Loucy (cell line): ENCODE measurements around the gene CCDC191.

Source experiments
- H2AFZ ChIP-seq: fragments of 200-600 bp; sonication (generic); 2 replicates; pipeline ENCODE4 v1.6.0; 2016; ENCODE audit warnings: antibody characterized with exemption, mild to moderate bottlenecking, low read length, moderate library complexity
- H3F3A ChIP-seq: fragments of 200-600 bp; 2 replicates; pipeline ENCODE4 v1.6.0; 2016; ENCODE audit warnings: antibody characterized with exemption, low read depth, mild to moderate bottlenecking
- H3K27me3 ChIP-seq: fragments of 200-600 bp; sonication (generic); 2 replicates; pipeline ENCODE4 v1.6.1; 2014; ENCODE audit warnings: low read length, mild to moderate bottlenecking; ENCODE audit not compliant: insufficient read depth, poor library complexity, severe bottlenecking
- H3K36me3 ChIP-seq: fragments of 200-600 bp; sonication (generic); 2 replicates; pipeline ENCODE4 v1.6.1; 2016; ENCODE audit warnings: low read length; ENCODE audit not compliant: insufficient read depth
- H3K4me1 ChIP-seq: fragments of 200-600 bp; sonication (generic); 2 replicates; pipeline ENCODE4 v1.5.1; 2014; ENCODE audit warnings: low read length, mild to moderate bottlenecking; ENCODE audit not compliant: insufficient read depth, poor library complexity, severe bottlenecking
- H3K4me2 ChIP-seq: fragments of 200-600 bp; sonication (generic); 2 replicates; pipeline ENCODE4 v1.6.0; 2014; ENCODE audit warnings: antibody characterized with exemption, low read length, low read depth, mild to moderate bottlenecking; ENCODE audit not compliant: poor library complexity, severe bottlenecking
- H3K4me3 ChIP-seq: fragments of 200-600 bp; sonication (generic); 2 replicates; pipeline ENCODE4 v1.5.1; 2014; ENCODE audit warnings: low read length, mild to moderate bottlenecking, mixed read lengths; ENCODE audit not compliant: poor library complexity, severe bottlenecking
- H3K79me2 ChIP-seq: fragments of 200-600 bp; sonication (generic); 2 replicates; pipeline ENCODE4 v1.6.1; 2014; ENCODE audit warnings: low read length; ENCODE audit not compliant: insufficient read depth
- H3K9ac ChIP-seq: fragments of 200-600 bp; sonication (generic); 2 replicates; pipeline ENCODE4 v1.6.0; 2014; ENCODE audit warnings: mild to moderate bottlenecking, low read depth, low read length, moderate library complexity; ENCODE audit not compliant: poor library complexity, severe bottlenecking
- H3K9me2 ChIP-seq: fragments of 200-600 bp; sonication (generic); replicated peaks from 2 replicates; pipeline ENCODE4 v1.6.1; 2016; ENCODE audit warnings: low read depth, low read length, mixed read lengths
- H3K9me3 ChIP-seq: fragments of 200-600 bp; sonication (generic); 2 replicates; pipeline ENCODE4 v1.6.1; 2014; ENCODE audit warnings: mild to moderate bottlenecking, antibody characterized with exemption, low read length, low read depth; ENCODE audit not compliant: insufficient read depth
- H4K20me1 ChIP-seq: fragments of 200-600 bp; sonication (generic); 2 replicates; pipeline ENCODE4 v1.6.0; 2014; ENCODE audit warnings: antibody characterized with exemption, low read length, mild to moderate bottlenecking; ENCODE audit not compliant: insufficient read depth, poor library complexity, severe bottlenecking
- CTCF ChIP-seq: fragments of 200-600 bp; sonication (generic); conservative IDR thresholded peaks from 2 replicates; pipeline ENCODE4 v1.5.1; 2014; ENCODE audit warnings: mild to moderate bottlenecking, antibody characterized with exemption, low read length
- EZH2phosphoT487 ChIP-seq: fragments of 200-600 bp; IDR thresholded peaks from 2 replicates; pipeline ENCODE4 v1.6.1; 2018; ENCODE audit warnings: antibody characterized with exemption, mild to moderate bottlenecking, moderate library complexity, borderline replicate concordance

CCDC191 gene

GRCh38 chr3:113927556-113927955 is 128.8 kb downstream of the CCDC191 start:
- TF ChIP-seq CTCF (no peak), EZH2phosphoT487 (no peak)
- H2AFZ ChIP-seq, result 0 out of 2 replicates have a peak overlapping the region, but pooled peaks have one; percentile 6
- H4K20me1 ChIP-seq, result no peaks in the 10 kb centered on the region
- no peaks in the 10 kb centered on the region for H3K9me2 ChIP-seq
- H3F3A ChIP-seq, result no peaks in the 10 kb centered on the region
- H3K79me2 ChIP-seq, result no peaks in the 10 kb centered on the region
- H3K9ac ChIP-seq, result no peak overlapping the region
- no peaks in the 10 kb centered on the region for H3K36me3 ChIP-seq
- H3K4me1 ChIP-seq, result peaks cover 19% of the 10 kb centered on the region
- H3K9me3 ChIP-seq, result peaks cover 6% of the 10 kb centered on the region; the same call in 1 of the 2 replicates
- peak overlapping the region; percentile 3 for H3K4me3 ChIP-seq
- H3K4me2 ChIP-seq, result peak overlapping the region; percentile 40
- no peaks in the 10 kb centered on the region for H3K27me3 ChIP-seq

GRCh38 chr3:113914646-113915045 is 141.7 kb downstream of the CCDC191 start:
- Histone ChIP-seq H3K9ac (no peak overlapping the region), H2AFZ (0 out of 2 replicates have a peak overlapping the region, but pooled peaks have one; percentile 6), H4K20me1 (no peaks in the 10 kb centered on the region), H3K4me3 (no peak overlapping the region), H3K4me2 (no peak overlapping the region), H3K4me1 (no peaks in the 10 kb centered on the region), H3K27me3 (no peaks in the 10 kb centered on the region), H3K79me2 (no peaks in the 10 kb centered on the region), H3K9me3 (no peaks in the 10 kb centered on the region), H3F3A (no peaks in the 10 kb centered on the region), H3K9me2 (no peaks in the 10 kb centered on the region), H3K36me3 (no peaks in the 10 kb centered on the region)
- TF ChIP-seq CTCF, result no peak
- no peak for TF ChIP-seq EZH2phosphoT487
